Esophagus squamous epithelium (tissue), 5 donors: ENCODE measurements around the gene RTEL1. TPM values are rescaled to one million over a fixed set of nuclear protein-coding genes. Genes with fewer than 3 reads are reported as not detected.

ENCODE experiments used
- DNase-seq: peaks from one replicate; lab custom pipeline; 2025; lab: John Stamatoyannopoulos, UW
- H3K27ac ChIP-seq, 4 donors: fragments of 200-600 bp; sonication (generic); one replicate each; pipeline ENCODE4 v1.5.1; 2016 to 2019; ENCODE audit warnings: mild to moderate bottlenecking in 1 of 4
- H3K27me3 ChIP-seq, 4 donors: fragments of 200-600 bp; sonication (generic); 1 replicate in 3 of 4; 2 replicates in 1 of 4; pipeline versions ENCODE4 v1.5.1 to v1.6.0; 2017 to 2021; ENCODE audit warnings: antibody characterized with exemption in 1 of 4
- H3K36me3 ChIP-seq, 3 donors: fragments of 200-600 bp; sonication (generic); one replicate each; pipeline ENCODE4 v1.5.1; 2016 to 2019
- H3K4me1 ChIP-seq, 3 donors: fragments of 200-600 bp; sonication (generic); one replicate each; pipeline ENCODE4 v1.5.1; 2017 to 2019
- H3K4me3 ChIP-seq, 4 donors: fragments of 200-600 bp; sonication (generic); 1 replicate in 3 of 4; 2 replicates in 1 of 4; pipeline ENCODE4 v1.5.1; 2016 to 2019; ENCODE audit warnings: mild to moderate bottlenecking in 2 of 4, moderate library complexity in 1 of 4
- H3K9me3 ChIP-seq, 3 donors: fragments of 200-600 bp; sonication (generic); one replicate each; pipeline ENCODE4 v1.5.1; 2016 to 2019
- POLR2A ChIP-seq, 4 donors: fragments of 450-650 bp; IDR thresholded peaks; one replicate each; pipeline ENCODE4 v1.6.1; 2017; ENCODE audit warnings: antibody characterized with exemption in 4 of 4, mild to moderate bottlenecking in 4 of 4, moderate library complexity in 3 of 4
- WGBS, 2 donors: methylation state at CpG; one replicate each; pipeline ENCODE4 v1.1.5; 2018; 5-methylcytosine and 5-hydroxymethylcytosine counted together
- intact Hi-C: fragments of 100-400 bp; cut with DNase I; formaldehyde crosslinking; loops from one replicate; pipeline ENCODE4 v1.15.0; 2022
- total RNA-seq, 4 donors: library from RNA; depleted of rRNA; stranded (reverse); fragments of >200 nt; gene quantifications; one replicate each; pipeline ENCODE4 v1.1.0, GENCODE V29; 2016
- TF ChIP-seq, protein P1 (sequence below), 6 experiments: fragments of 450-650 bp in 4 of 6; fragments of 200-600 bp in 2 of 6; sonication (generic) in 2 of 6; IDR thresholded peaks; one replicate each; pipeline ENCODE4 v1.5.1; 2016 to 2019; ENCODE audit warnings: antibody characterized with exemption in 6 of 6, mild to moderate bottlenecking in 4 of 6, moderate library complexity in 4 of 6
- donor health status: DM: yes; HTN: yes; CAD: no.

The RTEL1 gene
- total RNA-seq, 4 donors from 2014 or later = 6.4 to 22.7 (median 12.8) TPM

DNA sequence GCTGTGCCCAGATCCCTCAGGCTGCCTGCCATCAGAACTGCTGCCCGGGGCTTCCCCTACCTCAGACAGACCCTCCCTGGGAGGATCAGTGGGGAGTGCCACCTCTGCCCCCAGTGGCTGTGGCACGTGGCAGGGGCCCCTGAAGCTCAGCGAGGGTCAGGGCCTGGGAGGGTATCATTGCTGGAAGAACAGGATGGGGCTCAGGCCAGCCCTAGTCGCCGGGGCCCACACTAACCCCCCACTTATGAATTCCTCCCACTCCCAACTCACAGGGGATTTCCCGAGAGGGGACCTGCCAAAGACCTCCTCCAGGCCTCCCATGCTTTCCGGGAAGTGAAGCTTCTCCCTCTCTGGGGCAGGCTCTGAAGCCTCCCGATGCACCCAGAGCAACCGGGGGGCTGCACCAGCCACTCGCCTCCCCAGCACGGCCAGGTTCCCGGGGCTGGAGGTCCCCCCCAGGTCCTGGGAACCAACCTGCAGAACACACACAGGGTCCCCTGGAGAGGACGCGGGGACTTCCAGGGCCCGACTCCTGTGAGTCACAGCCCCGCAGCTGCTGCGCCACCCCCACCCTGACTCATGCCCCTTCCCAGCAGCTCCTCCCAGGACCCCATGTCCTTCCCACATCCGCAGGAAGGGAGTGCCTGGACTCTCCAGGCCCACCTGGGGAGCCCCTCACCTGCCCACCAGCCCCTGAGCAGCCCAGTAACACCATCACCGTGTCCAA, 40.8 kb downstream of the RTEL1 start:
- Histone ChIP-seq H3K4me3 (peak overlapping the region in 1 of 4 donors; percentile 59), H3K4me1 (peaks cover 32 to 60% (median 58%) of the 10 kb centered on the region in 3 donors), H3K36me3 (peaks cover 0 to 26% (median 1%) of the 10 kb centered on the region in 3 donors), H3K27ac (peak overlapping the region; percentile 35 to 89 (median 73)), H3K27me3 (no peaks in the 10 kb centered on the region), H3K9me3 (no peaks in the 10 kb centered on the region)
- DNase-seq = no peak
- WGBS, 2 donors = 20% methylated on average over 1 of the region's 19 CpGs; no CpG with 5 or more reads in 1 of the 2 donors
- intact Hi-C loops = no loop called here
- no peak for TF ChIP-seq POLR2A (IDR thresholded peaks at IDR 0.05)
- TF ChIP-seq, protein P1, sequence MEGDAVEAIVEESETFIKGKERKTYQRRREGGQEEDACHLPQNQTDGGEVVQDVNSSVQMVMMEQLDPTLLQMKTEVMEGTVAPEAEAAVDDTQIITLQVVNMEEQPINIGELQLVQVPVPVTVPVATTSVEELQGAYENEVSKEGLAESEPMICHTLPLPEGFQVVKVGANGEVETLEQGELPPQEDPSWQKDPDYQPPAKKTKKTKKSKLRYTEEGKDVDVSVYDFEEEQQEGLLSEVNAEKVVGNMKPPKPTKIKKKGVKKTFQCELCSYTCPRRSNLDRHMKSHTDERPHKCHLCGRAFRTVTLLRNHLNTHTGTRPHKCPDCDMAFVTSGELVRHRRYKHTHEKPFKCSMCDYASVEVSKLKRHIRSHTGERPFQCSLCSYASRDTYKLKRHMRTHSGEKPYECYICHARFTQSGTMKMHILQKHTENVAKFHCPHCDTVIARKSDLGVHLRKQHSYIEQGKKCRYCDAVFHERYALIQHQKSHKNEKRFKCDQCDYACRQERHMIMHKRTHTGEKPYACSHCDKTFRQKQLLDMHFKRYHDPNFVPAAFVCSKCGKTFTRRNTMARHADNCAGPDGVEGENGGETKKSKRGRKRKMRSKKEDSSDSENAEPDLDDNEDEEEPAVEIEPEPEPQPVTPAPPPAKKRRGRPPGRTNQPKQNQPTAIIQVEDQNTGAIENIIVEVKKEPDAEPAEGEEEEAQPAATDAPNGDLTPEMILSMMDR (IDR thresholded peaks at IDR 0.05) = no peak

DNA sequence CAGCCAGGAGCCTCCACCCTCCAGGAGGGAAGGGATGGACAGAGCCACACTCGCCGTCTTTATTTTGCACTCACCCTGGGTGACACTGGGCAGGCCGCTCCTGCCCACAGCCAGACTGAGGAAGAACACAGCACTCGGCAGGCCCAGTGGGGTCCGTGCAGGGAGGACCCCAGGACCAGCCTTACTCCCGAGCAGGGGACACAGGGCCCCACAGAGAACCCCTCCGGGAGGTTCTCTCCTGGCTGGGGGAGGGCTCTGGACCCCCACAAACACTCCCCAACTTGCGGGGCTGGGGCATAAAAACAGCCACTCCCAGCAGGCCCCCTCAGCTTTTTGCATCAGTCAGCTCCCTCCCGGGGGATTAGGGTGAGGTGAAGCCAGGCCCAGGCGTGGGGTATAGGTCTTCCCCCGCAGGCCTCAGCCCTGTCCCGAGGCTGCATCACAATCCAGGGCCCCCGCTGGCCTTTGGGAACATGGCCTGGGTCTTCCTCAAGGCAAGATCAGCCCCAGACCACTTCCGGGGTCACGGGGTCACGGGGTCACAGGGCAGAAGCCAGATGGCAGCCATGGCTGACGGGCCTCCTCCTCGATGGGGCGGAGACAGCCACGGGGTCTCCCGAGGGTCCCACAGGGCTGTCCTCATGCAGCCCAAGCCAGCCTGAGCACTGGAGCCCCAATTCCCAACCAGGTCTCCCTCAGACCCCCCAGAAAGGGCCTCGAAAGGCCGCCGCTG, 41.5 kb downstream of the RTEL1 start:
- no peak for DNase-seq
- Histone ChIP-seq H3K36me3 (peaks cover 0 to 30% (median 9%) of the 10 kb centered on the region in 3 donors), H3K4me3 (peak overlapping the region in 1 of 4 donors; percentile 59)

DNA sequence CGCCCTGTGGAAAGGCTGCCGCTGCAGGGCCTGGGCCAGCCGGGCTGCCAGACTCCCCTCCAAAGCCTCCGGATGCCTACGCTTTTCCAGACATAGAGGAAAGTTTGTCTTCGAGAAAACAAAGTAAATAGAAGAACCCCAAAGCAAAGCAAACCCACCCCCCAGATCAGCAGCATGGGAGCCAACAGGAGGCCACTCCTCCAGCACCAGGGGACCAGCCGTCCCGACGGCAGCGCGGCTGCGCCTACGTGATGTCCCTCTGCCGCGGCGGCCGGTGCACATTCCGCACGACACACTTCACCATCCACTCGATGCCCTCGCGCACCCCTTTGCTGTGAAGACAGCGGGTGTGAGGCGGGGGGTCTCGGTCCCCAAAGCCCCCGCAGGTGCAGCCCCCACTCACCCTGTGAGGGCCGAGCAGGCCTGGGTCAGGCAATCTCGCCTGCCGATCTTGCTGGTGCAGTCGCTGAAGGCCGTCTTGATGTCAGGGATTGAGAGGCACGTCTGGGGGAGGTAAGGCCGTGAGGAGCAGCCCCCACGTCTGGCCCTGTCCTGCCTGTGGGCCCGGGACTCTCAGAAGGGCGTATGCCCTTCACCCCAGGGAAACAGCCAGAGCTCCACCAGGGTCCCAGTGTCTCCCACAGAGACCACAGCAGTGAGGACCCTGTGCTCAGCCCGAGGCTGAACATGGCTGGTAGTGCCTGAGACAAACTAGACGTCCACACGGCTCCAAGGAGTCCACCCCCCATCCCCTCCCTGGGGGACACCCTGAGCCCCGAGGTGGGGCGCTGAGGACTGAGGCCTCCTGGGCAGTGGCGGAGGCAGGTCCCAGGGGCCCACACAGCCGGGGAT, 42.3 kb downstream of the RTEL1 start:
- H3K4me1 ChIP-seq = peaks cover 32 to 47% (median 45%) of the 10 kb centered on the region in 3 donors
- peaks cover 4 to 34% (median 16%) of the 10 kb centered on the region in 3 donors for H3K36me3 ChIP-seq
- no peaks in the 10 kb centered on the region for H3K9me3 ChIP-seq
- peak overlapping the region in 3 of 4 donors; percentile 35 to 89 (median 81) for H3K27ac ChIP-seq
- WGBS, 2 donors = 43 to 88% methylated on average over 3 to 20 of the region's 43 CpGs
- no peak for DNase-seq
- no peak overlapping the region for H3K4me3 ChIP-seq
- no peaks in the 10 kb centered on the region for H3K27me3 ChIP-seq
- no peak for TF ChIP-seq POLR2A (IDR thresholded peaks at IDR 0.05)
- TF ChIP-seq, protein P1 (IDR thresholded peaks at IDR 0.05) = no peak
- intact Hi-C loops = no loop called here

More for the DNA sequence above, 41.5 kb downstream of the RTEL1 start:
- Histone ChIP-seq H3K4me1 (peaks cover 32 to 55% (median 53%) of the 10 kb centered on the region in 3 donors), H3K9me3 (no peaks in the 10 kb centered on the region), H3K27me3 (no peaks in the 10 kb centered on the region), H3K27ac (peak overlapping the region; percentile 35 to 89 (median 73))
- TF ChIP-seq, protein P1 (IDR thresholded peaks at IDR 0.05) = no peak
- TF ChIP-seq POLR2A (IDR thresholded peaks at IDR 0.05) = no peak
- intact Hi-C loops = no loop called here
- WGBS, 2 donors = 50 to 92% methylated on average over 2 to 3 of the region's 24 CpGs

DNA sequence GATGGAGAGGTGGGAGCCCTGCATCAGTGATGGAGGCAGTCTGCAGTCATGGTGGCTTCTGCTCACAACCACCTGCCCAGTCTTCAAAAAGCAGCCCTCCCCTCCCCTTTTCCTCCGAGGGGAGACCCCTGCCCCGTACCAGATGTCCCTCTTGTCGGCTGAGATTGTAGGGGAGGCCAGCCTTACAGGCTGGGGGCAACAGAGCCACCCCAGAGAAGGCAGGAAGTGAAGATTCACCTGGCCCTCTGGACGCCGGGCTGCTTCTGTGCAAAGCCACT, 42.9 kb downstream of the RTEL1 start:
- DNase-seq = no peak
- WGBS, 2 donors = no CpG with 5 or more reads among the region's 5 CpGs

More for the DNA sequence above, 42.9 kb downstream of the RTEL1 start:
- H3K4me3 ChIP-seq = no peak overlapping the region
- H3K4me1 ChIP-seq = peaks cover 31 to 47% (median 40%) of the 10 kb centered on the region in 3 donors
- no peak for TF ChIP-seq POLR2A (IDR thresholded peaks at IDR 0.05)
- TF ChIP-seq, protein P1 (IDR thresholded peaks at IDR 0.05) = no peak
- intact Hi-C loops = no loop called here
- no peaks in the 10 kb centered on the region for H3K27me3 ChIP-seq
- peak overlapping the region in 2 of 4 donors; percentile 25 to 39 for H3K27ac ChIP-seq
- H3K36me3 ChIP-seq = peaks cover 10 to 40% (median 20%) of the 10 kb centered on the region in 3 donors
- no peaks in the 10 kb centered on the region for H3K9me3 ChIP-seq
